ENCODE results near the gene CFAP410. TPM values are rescaled to one million over a fixed set of nuclear protein-coding genes. Genes with fewer than 3 reads are reported as not detected.

CFAP410 gene
- total RNA-seq, 1 donor from 2014 or later = 20.2 TPM

GRCh38 chr21:44289381-44290010 lies 49.7 kb downstream of the CFAP410 start:
- no peak for DNase-seq (ENCODE audit: low read depth)
- H3K27me3 ChIP-seq (ENCODE audit: control insufficient read depth, insufficient read depth, low read length) = peaks cover 56% of the 10 kb centered on the region

GRCh38 chr21:44288251-44289110 lies 50.7 kb downstream of the CFAP410 start:
- H3K36me3 ChIP-seq (ENCODE audit: control insufficient read depth, insufficient read depth, low read length) = no peaks in the 10 kb centered on the region
- no peak for TF ChIP-seq CTCF (IDR thresholded peaks at IDR 0.05; ENCODE audit: insufficient read depth, low read length, poor library complexity, severe bottlenecking)
- peaks cover 57% of the 10 kb centered on the region for H3K27me3 ChIP-seq (ENCODE audit: control insufficient read depth, insufficient read depth, low read length)
- no peak overlapping the region for H3K4me3 ChIP-seq (ENCODE audit: low read depth, low read length)
- DNase-seq (ENCODE audit: low read depth) = no peak

More at GRCh38 chr21:44289381-44290010, 49.7 kb downstream of the CFAP410 start:
- Histone ChIP-seq H3K36me3 (ENCODE audit: control insufficient read depth, insufficient read depth, low read length) (no peaks in the 10 kb centered on the region), H3K4me3 (ENCODE audit: low read depth, low read length) (no peak overlapping the region)
- TF ChIP-seq CTCF (IDR thresholded peaks at IDR 0.05; ENCODE audit: insufficient read depth, low read length, poor library complexity, severe bottlenecking) = no peak

GRCh38 chr21:44286716-44287632 lies 52.2 kb downstream of the CFAP410 start:
- peaks cover 49% of the 10 kb centered on the region for H3K27me3 ChIP-seq (ENCODE audit: control insufficient read depth, insufficient read depth, low read length)
- no peaks in the 10 kb centered on the region for H3K36me3 ChIP-seq (ENCODE audit: control insufficient read depth, insufficient read depth, low read length)
- no peak overlapping the region for H3K4me3 ChIP-seq (ENCODE audit: low read depth, low read length)
- no peak for DNase-seq (ENCODE audit: low read depth)
- no peak for TF ChIP-seq CTCF (IDR thresholded peaks at IDR 0.05; ENCODE audit: insufficient read depth, low read length, poor library complexity, severe bottlenecking)

GRCh38 chr21:44286086-44286715 lies 53.0 kb downstream of the CFAP410 start:
- H3K4me3 ChIP-seq (ENCODE audit: low read depth, low read length) = no peak overlapping the region
- no peak for TF ChIP-seq CTCF (IDR thresholded peaks at IDR 0.05; ENCODE audit: insufficient read depth, low read length, poor library complexity, severe bottlenecking)
- no peaks in the 10 kb centered on the region for H3K36me3 ChIP-seq (ENCODE audit: control insufficient read depth, insufficient read depth, low read length)
- H3K27me3 ChIP-seq (ENCODE audit: control insufficient read depth, insufficient read depth, low read length) = peaks cover 42% of the 10 kb centered on the region
- no peak for DNase-seq (ENCODE audit: low read depth)

GRCh38 chr21:44285138-44285992 lies 53.8 kb downstream of the CFAP410 start, which contains the start of gene AIRE:
AIRE (plus strand) TSS chr21:44285876; CDS start chr21:44286007, 131 bp downstream.
- H3K27me3 ChIP-seq (ENCODE audit: control insufficient read depth, insufficient read depth, low read length) = peaks cover 36% of the 10 kb centered on the region
- no peak within 1 kb of the TSS for H3K4me3 ChIP-seq (ENCODE audit: low read depth, low read length)
- DNase-seq (ENCODE audit: low read depth) = no peak
- no peak for TF ChIP-seq CTCF (IDR thresholded peaks at IDR 0.05; ENCODE audit: insufficient read depth, low read length, poor library complexity, severe bottlenecking)
- H3K36me3 ChIP-seq (ENCODE audit: control insufficient read depth, insufficient read depth, low read length) = no peaks in the 10 kb centered on the region
